HL-60/S4 treated with retinoic acid at 250 ng/mL for 4 days and 3 days (cell line): Measurements from ENCODE around the gene MEN1.

ENCODE experiments used
- in situ Hi-C: fragments of 300-500 bp; cut with MboI; formaldehyde crosslinking; loops from 2 replicates; pipeline ENCODE4 v1.7.0; 2022; ENCODE audit warnings: low sequenced_read_pairs

Gene MEN1

GRCh38 chr11:64788321-64789215, 21.8 kb downstream of the MEN1 start:
- in situ Hi-C loops: no loop called here

DNA sequence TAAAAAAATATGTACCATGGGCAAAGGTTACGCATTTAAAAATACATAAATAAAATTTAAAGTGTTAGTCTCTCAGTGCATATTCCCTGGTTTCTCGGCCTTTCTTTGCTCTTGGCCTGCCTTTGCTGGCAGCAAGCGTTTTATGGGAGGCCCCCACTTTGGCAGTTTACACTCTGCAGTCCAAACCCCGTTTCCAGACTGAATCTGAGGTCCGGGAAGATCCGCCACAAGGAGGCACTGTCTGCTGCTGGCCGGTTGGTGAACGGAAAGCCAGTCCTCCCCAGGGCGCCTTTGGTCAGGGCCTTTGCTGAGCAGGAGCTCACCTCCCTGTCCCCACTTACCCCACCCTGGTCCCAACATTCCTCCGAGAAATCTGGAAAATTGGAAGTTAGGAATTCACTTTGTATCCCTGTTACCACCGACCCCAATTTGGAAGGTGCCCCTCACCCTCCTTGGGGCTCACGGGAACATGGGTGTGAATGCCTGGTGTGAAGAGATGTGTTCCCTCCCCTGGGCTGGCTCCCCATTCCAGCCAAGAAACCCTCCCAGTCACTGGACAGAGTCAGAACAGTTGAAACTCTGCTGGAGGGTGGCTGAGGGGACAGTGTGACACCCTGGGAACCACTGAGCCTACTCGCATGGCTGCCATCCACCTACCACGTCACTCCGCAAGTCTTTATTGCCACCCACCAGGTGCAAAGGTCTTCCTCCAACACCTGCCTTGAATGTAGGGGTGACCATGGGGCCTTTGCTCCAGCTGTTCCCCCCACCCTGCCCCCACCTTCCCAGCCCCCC, 22.6 kb downstream of the MEN1 start:
- in situ Hi-C loops: no loop called here

GRCh38 chr11:64786308-64786707, 24.0 kb downstream of the MEN1 start:
- in situ Hi-C loops: no loop called here

DNA sequence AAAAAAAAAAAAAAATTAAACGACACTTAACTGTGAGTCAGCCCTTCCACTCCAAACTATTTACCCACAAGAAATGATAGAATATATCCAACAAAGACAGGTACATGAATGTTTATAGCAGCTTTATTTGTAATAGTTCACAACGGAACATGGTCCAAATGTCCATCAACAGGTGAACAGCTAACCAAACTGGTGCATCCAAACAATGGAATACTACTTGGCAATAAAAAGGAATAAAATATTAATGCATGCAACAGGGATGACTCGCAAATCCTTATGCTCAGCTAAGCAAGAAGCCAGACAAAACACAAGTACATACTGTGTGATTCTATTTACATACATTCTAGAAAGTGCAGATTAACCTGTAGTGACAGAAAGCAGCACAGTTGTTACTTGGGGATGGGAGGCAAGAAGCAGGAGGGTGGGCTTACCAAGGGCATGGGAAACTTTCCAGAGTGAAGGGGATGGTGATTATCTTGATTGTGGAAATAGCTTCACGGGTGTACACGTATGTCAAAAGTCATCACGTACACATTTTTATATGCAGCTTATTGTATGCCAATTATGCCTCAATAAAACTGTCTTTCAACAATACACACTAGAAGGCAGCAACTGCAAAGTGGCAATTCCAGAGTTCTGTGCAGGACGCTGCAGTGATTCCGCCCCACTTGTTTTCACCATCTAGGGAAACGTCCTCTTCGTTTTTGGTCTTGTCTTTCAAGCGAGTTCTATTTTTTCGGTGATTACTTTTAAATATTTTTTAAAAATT, 25.4 kb downstream of the MEN1 start:
- in situ Hi-C loops: no loop called here

DNA sequence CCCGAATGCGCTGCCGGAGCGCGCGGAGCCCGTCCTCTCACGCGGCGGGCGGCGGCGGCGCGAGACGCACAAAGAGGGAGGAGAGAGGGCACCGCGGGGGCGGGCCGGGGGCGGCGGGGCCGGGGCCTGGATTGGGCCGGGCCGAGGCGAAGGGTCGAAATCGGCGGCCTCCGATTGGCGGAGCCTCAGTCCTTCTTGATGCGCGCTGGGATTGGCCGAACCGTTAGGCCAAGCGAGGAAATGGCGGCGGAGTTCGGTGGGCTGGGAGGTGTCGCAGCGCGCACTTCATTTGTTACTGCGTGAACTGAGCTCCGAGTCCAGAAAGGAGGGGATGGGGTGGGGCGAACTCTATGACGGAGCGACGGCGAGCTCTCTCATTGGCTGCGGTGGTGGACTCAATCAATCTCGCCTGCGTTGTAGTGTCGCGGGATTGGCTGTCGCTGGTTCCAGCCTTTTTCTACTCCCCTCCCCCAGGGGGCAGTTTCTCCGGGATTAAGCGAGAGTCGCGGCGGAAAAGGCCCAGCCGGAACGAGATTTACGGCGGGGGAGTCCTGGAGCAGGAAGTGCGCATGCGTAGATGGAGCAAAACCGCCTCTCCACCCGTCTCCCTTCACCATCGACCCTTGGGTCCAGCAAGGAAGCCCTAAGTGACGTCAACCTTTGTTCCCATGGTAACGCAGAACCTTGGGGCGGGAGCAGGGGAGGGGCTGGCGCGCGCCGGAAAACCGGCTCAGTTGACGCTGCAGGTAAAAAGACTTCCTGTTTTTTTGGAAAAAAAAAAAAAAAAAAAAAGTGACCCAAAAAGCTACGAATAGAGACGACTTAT, 31.7 kb downstream of the MEN1 start, which contains the start of gene SF1:
Gene SF1 (minus strand): TSS at position 70 of the 826 bp plus-strand sequence. CDS start 150 bp downstream, outside the sequence.
- in situ Hi-C loops: no loop called here

DNA sequence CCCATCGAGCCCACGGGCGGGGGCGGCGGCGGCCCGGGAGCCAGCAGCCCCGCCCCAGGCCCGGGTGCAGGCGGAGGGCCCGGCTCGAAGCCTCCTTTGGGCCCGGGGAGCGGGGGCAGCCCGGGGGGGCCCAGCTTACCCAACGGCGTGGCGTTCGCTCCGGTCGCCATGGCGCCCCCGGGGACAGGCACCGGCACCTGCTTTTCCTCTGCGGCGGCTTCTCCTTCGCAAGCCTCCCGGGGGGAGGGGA, 32.2 kb downstream of the MEN1 start:
- in situ Hi-C loops: no loop called here

GRCh38 chr11:64777449-64778222, 32.7 kb downstream of the MEN1 start:
- in situ Hi-C loops: no loop called here

- in situ Hi-C loops: no loop called here
Measured at GRCh38 chr11:64776875-64777274, 33.5 kb downstream of the MEN1 start.

DNA sequence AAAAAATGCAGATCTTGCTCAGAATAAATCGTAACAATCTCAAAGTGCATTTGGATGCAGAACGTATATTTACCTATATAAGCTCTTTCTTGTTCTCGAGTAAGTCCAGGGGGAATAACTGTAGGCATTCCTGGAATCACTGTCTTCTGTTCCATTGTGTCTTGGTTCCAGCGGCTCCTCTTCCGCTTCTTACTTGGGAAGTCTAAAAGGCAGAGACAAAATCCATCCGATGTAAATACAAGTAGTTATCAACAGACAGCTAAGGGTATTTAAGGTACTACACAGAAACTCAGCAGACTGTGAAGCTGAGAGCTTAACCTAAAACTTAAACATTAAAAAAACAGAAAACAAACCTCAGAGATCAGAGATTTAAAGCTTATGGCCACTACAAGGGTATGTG, 33.9 kb downstream of the MEN1 start:
- in situ Hi-C loops: no loop called here

DNA sequence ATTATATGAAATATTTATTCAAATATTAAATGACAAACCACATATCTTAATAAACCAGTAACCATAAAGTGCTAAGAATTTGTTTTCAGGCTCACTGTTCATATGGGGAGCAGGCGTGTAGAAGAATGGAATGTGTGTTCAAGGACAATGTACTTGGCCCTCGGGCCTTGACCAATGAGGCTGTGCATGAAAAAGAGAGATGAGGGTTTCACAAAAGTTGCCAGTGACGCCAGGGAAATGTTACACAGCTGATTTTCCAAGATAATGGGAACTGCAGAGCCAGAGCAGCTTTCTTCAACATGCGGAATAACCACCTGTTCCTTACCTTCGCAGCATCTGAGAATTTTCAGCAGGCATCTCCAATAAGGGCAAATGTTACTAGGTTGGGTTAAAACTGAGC, 36.2 kb downstream of the MEN1 start:
- in situ Hi-C loops: no loop called here

DNA sequence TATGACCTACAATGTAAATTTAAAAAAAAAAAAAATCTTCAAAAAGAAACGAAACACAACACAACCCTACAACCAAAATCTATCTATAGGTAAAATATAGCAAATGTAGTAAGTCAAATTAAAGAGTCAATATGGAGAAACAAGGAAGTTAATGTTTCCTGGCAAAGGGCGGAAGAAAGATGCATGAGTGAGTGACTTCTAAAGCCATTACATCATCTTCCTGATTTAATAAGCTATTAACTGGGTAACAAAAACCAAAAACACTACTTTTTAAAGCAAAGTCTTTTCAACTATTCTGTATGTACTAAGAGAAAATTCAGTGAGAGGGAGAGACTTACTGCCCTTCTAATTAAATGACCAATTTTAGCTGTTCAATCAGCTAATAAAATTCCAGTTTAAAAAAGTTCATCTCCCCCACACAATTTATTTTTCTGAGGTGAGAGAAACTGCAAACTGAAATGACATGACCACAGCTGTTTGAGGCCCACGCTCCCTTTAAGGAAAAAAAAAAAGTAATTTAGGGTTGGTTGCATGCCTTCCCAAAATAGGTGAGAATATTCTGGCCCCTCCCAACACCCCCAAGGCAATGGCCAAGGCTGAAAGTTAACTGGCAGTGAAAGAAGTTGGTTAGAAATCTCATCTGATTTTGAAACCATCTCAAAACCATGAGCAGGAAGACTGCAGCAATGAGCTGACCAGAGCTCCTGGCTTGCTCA, 37.9 kb downstream of the MEN1 start:
- in situ Hi-C loops: no loop called here

GRCh38 chr11:64771861-64772260, 38.5 kb downstream of the MEN1 start:
- in situ Hi-C loops: no loop called here

- in situ Hi-C loops: no loop called here
Measured at GRCh38 chr11:64770120-64770519, 40.2 kb downstream of the MEN1 start.

GRCh38 chr11:64769283-64769682, 41.1 kb downstream of the MEN1 start:
- in situ Hi-C loops: no loop called here

GRCh38 chr11:64768300-64768694, 42.1 kb downstream of the MEN1 start:
- in situ Hi-C loops: no loop called here

GRCh38 chr11:64767344-64768299, 42.7 kb downstream of the MEN1 start:
- in situ Hi-C loops: no loop called here

GRCh38 chr11:64766881-64767280, 43.5 kb downstream of the MEN1 start:
- in situ Hi-C loops: no loop called here
